ENCODE data around the gene OXGR1.
A peak's percentile ranks its signal among the peaks of the same experiment; 100 is the strongest.
"Not testable (repeated sequence)": the region's sequence is repeated elsewhere in the genome, so short reads cannot be mapped to it uniquely, and the experiment has no call there.

The OXGR1 gene

GRCh38 chr13:97004886-97005285, 10.6 kb upstream of the OXGR1 start:
- DNase-seq, result no peak

GRCh38 chr13:97004096-97004876, 10.0 kb upstream of the OXGR1 start:
- no peak for DNase-seq

GRCh38 chr13:97003071-97003470, 8.8 kb upstream of the OXGR1 start:
- no peak for DNase-seq

GRCh38 chr13:97002581-97002980, 8.3 kb upstream of the OXGR1 start:
- no peak for DNase-seq

- no peak for DNase-seq
Measured at GRCh38 chr13:97001636-97002035, 7.4 kb upstream of the OXGR1 start.

- no peak for DNase-seq
Measured at GRCh38 chr13:97000295-97000925, 6.1 kb upstream of the OXGR1 start.

GRCh38 chr13:96999091-96999490, 4.8 kb upstream of the OXGR1 start:
- no peak for DNase-seq

GRCh38 chr13:96998051-96998450, 3.8 kb upstream of the OXGR1 start:
- no peak for DNase-seq

GRCh38 chr13:96996886-96997285, 2.6 kb upstream of the OXGR1 start:
- DNase-seq, result no peak

- no peak for DNase-seq
Measured at GRCh38 chr13:96996107-96996506, 1.8 kb upstream of the OXGR1 start.

- DNase-seq, result no peak
Measured at GRCh38 chr13:96994858-96995243, 575 bp upstream of the OXGR1 start.

GRCh38 chr13:96993634-96994016, 651 bp downstream of the OXGR1 start:
- no peak for DNase-seq

- DNase-seq, result no peak
Measured at GRCh38 chr13:96992633-96993032, 1.6 kb downstream of the OXGR1 start.

GRCh38 chr13:96991072-96991471, 3.2 kb downstream of the OXGR1 start:
- DNase-seq, result no peak

GRCh38 chr13:96988441-96988840, 5.8 kb downstream of the OXGR1 start:
- no peak for DNase-seq

- DNase-seq, result peak; percentile 36
Measured at GRCh38 chr13:96984051-96984508, 10.2 kb downstream of the OXGR1 start.

GRCh38 chr13:96982672-96983071, 11.6 kb downstream of the OXGR1 start:
- no peak for DNase-seq

- not testable (repeated sequence) for DNase-seq
Measured at GRCh38 chr13:96979861-96980260, 14.4 kb downstream of the OXGR1 start.

GRCh38 chr13:96968027-96968426, 26.2 kb downstream of the OXGR1 start:
- DNase-seq, result no peak

- no peak for DNase-seq
Measured at GRCh38 chr13:96967248-96967745, 27.0 kb downstream of the OXGR1 start.

- no peak for DNase-seq
Measured at GRCh38 chr13:96966415-96967102, 27.7 kb downstream of the OXGR1 start.

- DNase-seq, result no peak
Measured at GRCh38 chr13:96963786-96964475, 30.3 kb downstream of the OXGR1 start.

GRCh38 chr13:96960379-96960778, 33.9 kb downstream of the OXGR1 start:
- DNase-seq, result no peak
